GM12878 (cell line): ENCODE data around the gene PALS2. TPM values are rescaled to one million over a fixed set of nuclear protein-coding genes. Genes with fewer than 3 reads are reported as not detected.

Experiments
- ATAC-seq: fragments of 200-7000 bp; cut with Tn5 transposase; 3 replicates; pipeline ENCODE4 v1.9.1; 2020; ENCODE audit warnings: mild to moderate bottlenecking, moderate library complexity
- BruUV-seq: library from RNA; stranded (reverse); fragments of 400-500 nt; replicated peaks from 2 replicates; lab custom pipeline; 2021; lab: Mats Ljungman, UMichigan
- CTCF ChIA-PET: fragments of 300-600 bp; sonication (Branson Sonifier 250); formaldehyde crosslinking; extraction: SDS; loops from one replicate; lab custom pipeline; 2021; ENCODE audit warnings: inconsistent platforms; lab: Yijun Ruan, JAX
- POLR2A ChIA-PET: fragments of 350-600 bp; formaldehyde crosslinking; extraction: SDS; loops from one replicate; lab custom pipeline; 2021; ENCODE audit warnings: inconsistent platforms; lab: Charles Lee
- RAD21 ChIA-PET: fragments of 300-600 bp; sonication (Branson Sonifier 250); formaldehyde crosslinking; loops from one replicate; lab custom pipeline; 2023; ENCODE audit warnings: antibody characterized with exemption; ENCODE audit not compliant: unreplicated experiment; lab: Charles Lee
- SMC1A ChIA-PET: fragments of 300-600 bp; sonication (Branson Sonifier 250); formaldehyde crosslinking; loops from one replicate; lab custom pipeline; 2023; ENCODE audit not compliant: unreplicated experiment, uncharacterized antibody; lab: Charles Lee
- DNase-seq: peaks from one replicate; pipeline ENCODE4 v3.0.0-alpha.2; 2011; ENCODE audit warnings: low read depth, low spot score
- FAIRE-seq: peaks from 3 replicates; lab custom pipeline; 2011; peaks lifted over from hg19 to GRCh38; lab: Jason Lieb, UNC
- H2AFZ ChIP-seq: 2 replicates; pipeline ENCODE4 v1.6.0; 2011; ENCODE audit warnings: low read depth, low read length, control low read depth; ENCODE audit not compliant: control insufficient read depth
- H3K27ac ChIP-seq: 2 replicates; pipeline ENCODE4 v1.5.1; 2011; ENCODE audit warnings: control low read depth; ENCODE audit not compliant: control insufficient read depth, insufficient read depth
- H3K27me3 ChIP-seq, 2 experiments: replicated peaks in 1 of 2; 2 replicates each; pipeline versions ENCODE4 v1.6.0 to v1.6.1; 2011; ENCODE audit warnings: low read length in 1 of 2; ENCODE audit not compliant: control insufficient read depth in 2 of 2, insufficient read depth in 2 of 2
- H3K36me3 ChIP-seq, 2 experiments: 2 replicates each; pipeline ENCODE4 v1.5.1; 2011; ENCODE audit warnings: low read length in 1 of 2; ENCODE audit not compliant: control insufficient read depth in 2 of 2, insufficient read depth in 2 of 2
- H3K4me1 ChIP-seq: 2 replicates; pipeline ENCODE4 v1.6.1; 2011; ENCODE audit warnings: mild to moderate bottlenecking, low read length, moderate library complexity, mixed read lengths; ENCODE audit not compliant: control insufficient read depth, insufficient read depth
- H3K4me2 ChIP-seq: 2 replicates; pipeline ENCODE4 v1.6.0; 2011; ENCODE audit warnings: control low read depth; ENCODE audit not compliant: control insufficient read depth, insufficient read depth
- H3K4me3 ChIP-seq: fragments of 200-600 bp; sonication (generic); 2 replicates; pipeline ENCODE4 v1.5.1; 2016
- H3K79me2 ChIP-seq: 2 replicates; pipeline ENCODE4 v1.6.0; 2011; ENCODE audit warnings: low read length; ENCODE audit not compliant: control insufficient read depth, insufficient read depth
- H3K9ac ChIP-seq: 2 replicates; pipeline ENCODE4 v1.8.0; 2011; ENCODE audit warnings: low read length, control low read depth, mixed read lengths; ENCODE audit not compliant: control insufficient read depth, insufficient read depth
- H3K9me3 ChIP-seq: replicated peaks from 3 replicates; pipeline ENCODE4 v1.5.1; 2011; ENCODE audit warnings: mild to moderate bottlenecking, low read length; ENCODE audit not compliant: control insufficient read depth, insufficient read depth
- H4K20me1 ChIP-seq: 2 replicates; pipeline ENCODE4 v1.6.0; 2011; ENCODE audit not compliant: control insufficient read depth, insufficient read depth
- BACH1 ChIP-seq: fragments of 450-650 bp; IDR thresholded peaks from 2 replicates; pipeline ENCODE4 v1.6.1; 2017; ENCODE audit warnings: mild to moderate bottlenecking, borderline replicate concordance
- CHD2 ChIP-seq: IDR thresholded peaks from 2 replicates; pipeline ENCODE4 v1.6.1; 2011; ENCODE audit warnings: low read depth, low read length, improper control_type of control experiment, borderline replicate concordance
- CREB1 ChIP-seq: IDR thresholded peaks from 2 replicates; pipeline ENCODE4 v1.6.1; 2012; ENCODE audit warnings: low read depth, mild to moderate bottlenecking, inconsistent platforms
- GABPA ChIP-seq: IDR thresholded peaks from 2 replicates; pipeline ENCODE4 v1.6.1; 2014; ENCODE audit warnings: antibody characterized with exemption, low read depth, mild to moderate bottlenecking, inconsistent platforms
- HCFC1 ChIP-seq: fragments of 150-350 bp; IDR thresholded peaks from 2 replicates; pipeline ENCODE4 v1.6.1; 2014; ENCODE audit warnings: low read length
- HDAC2 ChIP-seq: fragments of 200-600 bp; sonication (generic); IDR thresholded peaks from 2 replicates; pipeline ENCODE4 v1.6.1; 2017
- HDAC6 ChIP-seq: fragments of 200-600 bp; sonication (generic); IDR thresholded peaks from one replicate; pipeline ENCODE4 v1.8.0; 2017; ENCODE audit warnings: antibody characterized with exemption; ENCODE audit not compliant: unreplicated experiment
- HSF1 ChIP-seq: fragments of 150-350 bp; IDR thresholded peaks from 2 replicates; pipeline ENCODE4 v1.6.1; 2014; ENCODE audit warnings: mild to moderate bottlenecking, low read depth, low read length
- KLF5 ChIP-seq: fragments of 450-650 bp; IDR thresholded peaks from 2 replicates; pipeline ENCODE4 v1.6.1; 2014; ENCODE audit warnings: mild to moderate bottlenecking; ENCODE audit not compliant: partially characterized antibody
- NBN ChIP-seq: fragments of 450-650 bp; IDR thresholded peaks from 2 replicates; pipeline ENCODE4 v1.6.1; 2016
- RAD51 ChIP-seq: fragments of 450-650 bp; IDR thresholded peaks from 2 replicates; pipeline ENCODE4 v1.6.1; 2016; ENCODE audit warnings: moderate library complexity, mild to moderate bottlenecking, inconsistent platforms
- SMARCA5 ChIP-seq: fragments of 450-650 bp; IDR thresholded peaks from 2 replicates; pipeline ENCODE4 v1.6.1; 2017; ENCODE audit warnings: mild to moderate bottlenecking
- SRF ChIP-seq, 2 experiments: IDR thresholded peaks; 2 replicates each; pipeline ENCODE4 v1.6.1; 2011; ENCODE audit warnings: low read depth in 2 of 2, low read length in 2 of 2, mild to moderate bottlenecking in 1 of 2, moderate library complexity in 1 of 2
- STAT1 ChIP-seq: fragments of 450-650 bp; conservative IDR thresholded peaks from 2 replicates; pipeline ENCODE4 v1.6.1; 2014; ENCODE audit warnings: antibody characterized with exemption, mild to moderate bottlenecking
- ZBTB33 ChIP-seq: fragments of 450-650 bp; IDR thresholded peaks from 2 replicates; pipeline ENCODE4 v1.6.1; 2017; ENCODE audit warnings: mild to moderate bottlenecking
- in situ Hi-C: fragments of 300-500 bp; cut with MboI; formaldehyde crosslinking; loops from 9 replicates; pipeline ENCODE4 v1.14.3; 2018; ENCODE audit warnings: mixed read lengths
- intact Hi-C: fragments of 100-400 bp; cut with micrococcal nuclease; formaldehyde crosslinking; loops from one replicate; pipeline ENCODE4 v1.14.2; 2022; ENCODE audit not compliant: unreplicated experiment
- polyA plus RNA-seq, 11 experiments: library from polyadenylated mRNA; depleted of rRNA in 4 of 11; unstranded in 6 of 11; stranded (reverse) in 5 of 11; fragments of >200 nt; fragmentation: Nextera tagmentation in 4 of 11; fragmentation: Illumina TruSeq in 1 of 11; extraction: Ambion mirVana in 4 of 11; extraction: Trizol in 1 of 11; gene quantifications; 1 replicate in 1 of 11; 2 replicates in 10 of 11; pipeline versions ENCODE4 v1.2.1 to v1.2.3, GENCODE V29; 2011 to 2016; ENCODE audit warnings: inconsistent platforms in 2 of 11, missing spikeins in 2 of 11, low read depth in 1 of 11
- total RNA-seq, 4 experiments: library from RNA; depleted of rRNA in 3 of 4; stranded (reverse); fragments of >200 nt in 3 of 4; fragmentation: Illumina TruSeq in 1 of 4; extraction: Trizol in 1 of 4; gene quantifications; 2 replicates each; pipeline versions ENCODE4 v1.2.1 to v1.2.3, GENCODE V29; 2013 to 2021
- TF ChIP-seq, protein P1 (sequence below): fragments of 450-650 bp; IDR thresholded peaks from 2 replicates; pipeline ENCODE4 v1.6.1; 2018; ENCODE audit warnings: borderline replicate concordance, mild to moderate bottlenecking; ENCODE audit not compliant: partially characterized antibody
- TF ChIP-seq, protein P2 (sequence below): fragments of 450-650 bp; IDR thresholded peaks from 2 replicates; pipeline ENCODE4 v1.6.1; 2017; ENCODE audit warnings: mild to moderate bottlenecking, low read depth, inconsistent platforms; ENCODE audit not compliant: poor library complexity, severe bottlenecking

PALS2 gene
- total and polyA plus RNA-seq, 10 of the 15 experiments (the other 5 are each of a cell fraction or from before 2014, with no cell fraction given), result 10.7 to 53.5 (median 20.1) TPM

DNA sequence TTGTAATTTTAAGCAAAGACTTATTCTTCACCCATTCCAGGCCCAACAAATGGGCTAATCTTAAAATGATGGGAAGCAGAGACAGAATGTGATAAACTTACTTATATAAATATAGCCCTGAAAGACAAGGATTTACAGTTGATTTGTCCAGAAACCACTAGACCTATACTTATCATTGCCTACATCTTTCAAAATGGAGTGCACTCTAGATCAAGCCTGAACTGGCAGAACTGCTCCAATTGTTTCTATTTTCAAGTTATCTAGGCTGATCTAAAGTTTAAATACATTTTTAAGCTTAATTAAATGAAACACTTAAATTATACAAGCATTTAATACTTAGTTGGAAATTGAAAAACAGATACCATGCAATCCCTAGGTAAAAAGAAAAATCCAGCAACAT is 24.9 kb upstream of the PALS2 start:
- BruUV-seq, result no TSS peak
- ATAC-seq, result no peak
- no peaks in the 10 kb centered on the region for H3K79me2 ChIP-seq
- H3K4me2 ChIP-seq, result no peak overlapping the region
- H3K36me3 ChIP-seq, result no peaks in the 10 kb centered on the region
- intact Hi-C loops (no loop called here), in situ Hi-C loops (no loop called here)
- POLR2A ChIA-PET, result no interaction called here
- no peak overlapping the region for H3K9ac ChIP-seq
- H3K27me3 ChIP-seq, result no peaks in the 10 kb centered on the region; a peak in 1 of 4 replicates
- CTCF ChIA-PET, result no interaction called here
- no peak for DNase-seq
- no peaks in the 10 kb centered on the region for H3K9me3 ChIP-seq
- no peak overlapping the region for H3K4me3 ChIP-seq
- H3K4me1 ChIP-seq, result no peaks in the 10 kb centered on the region
- H2AFZ ChIP-seq, result no peak overlapping the region
- RAD21 ChIA-PET, result no interaction called here
- SMC1A ChIA-PET, result no interaction called here
- no peak for FAIRE-seq
- no peak overlapping the region for H3K27ac ChIP-seq
- no peaks in the 10 kb centered on the region for H4K20me1 ChIP-seq
- TF ChIP-seq HSF1, result no peak
- TF ChIP-seq STAT1, result no peak
- no peak for TF ChIP-seq SRF (IDR thresholded peaks at IDR 0.05; ENCODE audit: low read depth in 2 of 2, low read length in 2 of 2)
- TF ChIP-seq, protein P1, sequence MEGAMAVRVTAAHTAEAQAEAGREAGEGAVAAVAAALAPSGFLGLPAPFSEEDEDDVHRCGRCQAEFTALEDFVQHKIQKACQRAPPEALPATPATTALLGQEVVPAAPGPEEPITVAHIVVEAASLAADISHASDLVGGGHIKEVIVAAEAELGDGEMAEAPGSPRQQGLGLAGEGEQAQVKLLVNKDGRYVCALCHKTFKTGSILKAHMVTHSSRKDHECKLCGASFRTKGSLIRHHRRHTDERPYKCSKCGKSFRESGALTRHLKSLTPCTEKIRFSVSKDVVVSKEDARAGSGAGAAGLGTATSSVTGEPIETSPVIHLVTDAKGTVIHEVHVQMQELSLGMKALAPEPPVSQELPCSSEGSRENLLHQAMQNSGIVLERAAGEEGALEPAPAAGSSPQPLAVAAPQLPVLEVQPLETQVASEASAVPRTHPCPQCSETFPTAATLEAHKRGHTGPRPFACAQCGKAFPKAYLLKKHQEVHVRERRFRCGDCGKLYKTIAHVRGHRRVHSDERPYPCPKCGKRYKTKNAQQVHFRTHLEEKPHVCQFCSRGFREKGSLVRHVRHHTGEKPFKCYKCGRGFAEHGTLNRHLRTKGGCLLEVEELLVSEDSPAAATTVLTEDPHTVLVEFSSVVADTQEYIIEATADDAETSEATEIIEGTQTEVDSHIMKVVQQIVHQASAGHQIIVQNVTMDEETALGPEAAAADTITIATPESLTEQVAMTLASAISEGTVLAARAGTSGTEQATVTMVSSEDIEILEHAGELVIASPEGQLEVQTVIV, result no peak
- TF ChIP-seq HCFC1, result no peak
- no peak for TF ChIP-seq RAD51
- no peak for TF ChIP-seq GABPA
- no peak for TF ChIP-seq CHD2
- no peak for TF ChIP-seq ZBTB33
- TF ChIP-seq, protein P2, sequence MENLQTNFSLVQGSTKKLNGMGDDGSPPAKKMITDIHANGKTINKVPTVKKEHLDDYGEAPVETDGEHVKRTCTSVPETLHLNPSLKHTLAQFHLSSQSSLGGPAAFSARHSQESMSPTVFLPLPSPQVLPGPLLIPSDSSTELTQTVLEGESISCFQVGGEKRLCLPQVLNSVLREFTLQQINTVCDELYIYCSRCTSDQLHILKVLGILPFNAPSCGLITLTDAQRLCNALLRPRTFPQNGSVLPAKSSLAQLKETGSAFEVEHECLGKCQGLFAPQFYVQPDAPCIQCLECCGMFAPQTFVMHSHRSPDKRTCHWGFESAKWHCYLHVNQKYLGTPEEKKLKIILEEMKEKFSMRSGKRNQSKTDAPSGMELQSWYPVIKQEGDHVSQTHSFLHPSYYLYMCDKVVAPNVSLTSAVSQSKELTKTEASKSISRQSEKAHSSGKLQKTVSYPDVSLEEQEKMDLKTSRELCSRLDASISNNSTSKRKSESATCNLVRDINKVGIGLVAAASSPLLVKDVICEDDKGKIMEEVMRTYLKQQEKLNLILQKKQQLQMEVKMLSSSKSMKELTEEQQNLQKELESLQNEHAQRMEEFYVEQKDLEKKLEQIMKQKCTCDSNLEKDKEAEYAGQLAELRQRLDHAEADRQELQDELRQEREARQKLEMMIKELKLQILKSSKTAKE, result no peak
- no peak for TF ChIP-seq CREB1
- TF ChIP-seq HDAC2, result no peak
- no peak for TF ChIP-seq KLF5
- no peak for TF ChIP-seq BACH1
- TF ChIP-seq HDAC6, result no peak
- no peak for TF ChIP-seq SMARCA5
- no peak for TF ChIP-seq NBN
- TF ChIP-seq, all 136 proteins: peak for 0
